Measurements from ENCODE around the gene SPINK1. TPM values are rescaled to one million over a fixed set of nuclear protein-coding genes. Genes with fewer than 3 reads are reported as not detected.

Gene SPINK1
- total and polyA plus RNA-seq, 9 of the 15 experiments (the other 6 are each of a cell fraction or from before 2014, with no cell fraction given), result 0.45 to 2.2 (median 0.65) TPM; not detected in 1

GRCh38 chr5:147805030-147805454 lies 26.4 kb downstream of the SPINK1 start (continued):
- TF ChIP-seq CEBPG (CRISPR knock-in tag; IDR thresholded peaks at IDR 0.05) (no peak), CEBPG (tag; conservative IDR thresholded peaks at IDR 0.05 in 1 of 2, IDR thresholded peaks at IDR 0.05 in 1 of 2) (peak in 1 of 2 experiments; percentile 79; a peak in 3 of 4 replicates), FOXA3 (CRISPR knock-in tag; conservative IDR thresholded peaks at IDR 0.05 in 1 of 2, IDR thresholded peaks at IDR 0.05 in 1 of 2) (peak in 1 of 2 experiments; percentile 72; a peak in 2 of 4 replicates)

- in situ Hi-C loops (cut with MboI), result no loop called here
- ChIA-PET POLR2A (no interaction called here), CTCF (ENCODE audit: low intra/inter-chr PET ratio) (no interaction called here)
- DNase-seq (ENCODE audit: extremely low read depth in 1 of 4, low spot score in 3 of 4), result no peak
- Histone ChIP-seq H4K20me1 (replicated peaks; ENCODE audit: control insufficient read depth, insufficient read depth, low read length) (no peaks in the 10 kb centered on the region), H3K4me2 (ENCODE audit: insufficient read depth, low read length) (no peak overlapping the region), H3K4me1 (replicated peaks in 1 of 2; ENCODE audit: control insufficient read depth in 2 of 2, insufficient read depth in 2 of 2, low read length in 2 of 2) (no peaks in the 10 kb centered on the region), H3K27me3 (ENCODE audit: control insufficient read depth in 2 of 2, insufficient read depth in 2 of 2, low read length in 2 of 2) (no peaks in the 10 kb centered on the region), H3K9me3 (replicated peaks; ENCODE audit: control insufficient read depth, insufficient read depth, low read depth, low read length) (no peaks in the 10 kb centered on the region), H3K79me2 (ENCODE audit: control insufficient read depth, insufficient read depth, low read length) (no peaks in the 10 kb centered on the region), H3K9ac (ENCODE audit: insufficient read depth in 1 of 2, low read depth in 2 of 2, low read length in 2 of 2) (no peak overlapping the region), H2AFZ (ENCODE audit: low read depth, low read length) (no peak overlapping the region), H3K27ac (ENCODE audit: extremely low read depth, low read depth, low read length) (no peak overlapping the region), H3K9me1 (ENCODE audit: control insufficient read depth, insufficient read depth, low read length) (no peaks in the 10 kb centered on the region), H3K36me3 (ENCODE audit: control insufficient read depth, insufficient read depth, low read length) (no peaks in the 10 kb centered on the region), H3K4me3 (no peak overlapping the region)
- BruUV-seq (replicated peaks), result no TSS peak
- intact Hi-C loops (cut with micrococcal nuclease), result no loop called here
- FAIRE-seq, result no peak
- 0% methylated on average over 3 of the region's 3 CpGs for WGBS (ENCODE audit: insufficient coverage, low coverage, missing lambda C conversion rate)
- no peak for ATAC-seq
- TF ChIP-seq E2F6 (IDR thresholded peaks at IDR 0.05; ENCODE audit: borderline replicate concordance in 1 of 2, extremely low read depth in 1 of 2, insufficient read depth in 1 of 2, insufficient read length in 1 of 2, low read depth in 1 of 2, low read length in 1 of 2, poor library complexity in 1 of 2, severe bottlenecking in 1 of 2), result no peak
- TF ChIP-seq ZNF408 (CRISPR knock-in tag; IDR thresholded peaks at IDR 0.05; ENCODE audit: low read depth), result no peak
- no peak for TF ChIP-seq ZBTB40 (IDR thresholded peaks at IDR 0.05)
- no peak for TF ChIP-seq ZBTB40 (CRISPR knock-in tag; IDR thresholded peaks at IDR 0.05)
- no peak for TF ChIP-seq ZNF165 (CRISPR knock-in tag; IDR thresholded peaks at IDR 0.05; ENCODE audit: borderline replicate concordance)
- TF ChIP-seq CREM (IDR thresholded peaks at IDR 0.05; ENCODE audit: low read depth), result no peak
- TF ChIP-seq SPI1 (IDR thresholded peaks at IDR 0.05; ENCODE audit: borderline replicate concordance, low read depth, low read length), result no peak
- TF ChIP-seq ZNF583 (CRISPR knock-in tag; IDR thresholded peaks at IDR 0.05), result no peak
- no peak for TF ChIP-seq YBX1 (IDR thresholded peaks at IDR 0.05)
Observed at GRCh38 chr5:147804334-147804733, 27.1 kb downstream of the SPINK1 start.

All from K562 (cell line).